CD4-positive, alpha-beta memory T cell (primary cell): ENCODE data around the gene REST. TPM values are rescaled to one million over a fixed set of nuclear protein-coding genes. Genes with fewer than 3 reads are reported as not detected.
A peak's percentile ranks its signal among the peaks of the same experiment; 100 is the strongest.
"Not testable (repeated sequence)": the region's sequence is repeated elsewhere in the genome, so short reads cannot be mapped to it uniquely, and the experiment has no call there.

Experiments used
- CTCF ChIA-PET: fragments of 350-600 bp; sonication (Branson Sonifier 250); formaldehyde crosslinking; loops from one replicate; lab custom pipeline; 2021; ENCODE audit warnings: inconsistent platforms; ENCODE audit not compliant: partially characterized antibody; lab: Charles Lee
- POLR2A ChIA-PET: fragments of 350-600 bp; sonication (Branson Sonifier 250); formaldehyde crosslinking; loops from one replicate; lab custom pipeline; 2021; ENCODE audit not compliant: partially characterized antibody; lab: Charles Lee
- DNase-seq, 5 donors: peaks; one replicate each; pipeline versions ENCODE4 v3.0.0 to v3.0.0-alpha.2; 2020 to 2022; ENCODE audit warnings: mixed read lengths in 1 of 5
- H3K27ac ChIP-seq: one replicate; pipeline ENCODE4 v1.7.0; 2013; ENCODE audit warnings: low read depth, low read length
- H3K27me3 ChIP-seq: 2 replicates; pipeline ENCODE4 v1.7.0; 2013; ENCODE audit warnings: mild to moderate bottlenecking, low read length, moderate library complexity; ENCODE audit not compliant: insufficient read depth
- H3K36me3 ChIP-seq: 2 replicates; pipeline ENCODE4 v1.7.0; 2013; ENCODE audit warnings: mild to moderate bottlenecking, low read length, moderate library complexity; ENCODE audit not compliant: insufficient read depth
- H3K4me1 ChIP-seq: 2 replicates; pipeline ENCODE4 v1.7.0; 2013; ENCODE audit warnings: mild to moderate bottlenecking, low read length, moderate library complexity; ENCODE audit not compliant: insufficient read depth
- H3K4me3 ChIP-seq, 2 donors: one replicate each; pipeline ENCODE4 v1.7.0; 2013; ENCODE audit warnings: low read length in 2 of 2, mild to moderate bottlenecking in 1 of 2
- H3K9me3 ChIP-seq, 2 donors: one replicate each; pipeline ENCODE4 v1.7.0; 2013; ENCODE audit warnings: low read length in 2 of 2, control low read depth in 1 of 2; ENCODE audit not compliant: control insufficient read depth in 1 of 2
- H3K27ac Mint-ChIP-seq, 7 donors: one replicate each; pipeline ENCODE4 v1.8.0; 2020 to 2021; ENCODE audit warnings: mixed read lengths in 7 of 7, mild to moderate bottlenecking in 6 of 7, inconsistent platforms in 3 of 7, moderate library complexity in 3 of 7
- H3K27me3 Mint-ChIP-seq, 2 donors: one replicate each; pipeline ENCODE4 v1.8.0; 2020 to 2021; ENCODE audit warnings: mixed read lengths in 2 of 2
- H3K36me3 Mint-ChIP-seq, 2 donors: one replicate each; pipeline ENCODE4 v1.8.0; 2020 to 2021; ENCODE audit warnings: mixed read lengths in 2 of 2, inconsistent platforms in 1 of 2, mild to moderate bottlenecking in 1 of 2
- H3K4me1 Mint-ChIP-seq, 4 donors: one replicate each; pipeline ENCODE4 v1.8.0; 2020 to 2021; ENCODE audit warnings: mixed read lengths in 4 of 4, mild to moderate bottlenecking in 1 of 4
- H3K4me3 Mint-ChIP-seq, 8 donors: one replicate each; pipeline ENCODE4 v1.8.0; 2020 to 2021; ENCODE audit warnings: mixed read lengths in 8 of 8, mild to moderate bottlenecking in 7 of 8, moderate library complexity in 6 of 8, inconsistent platforms in 3 of 8
- H3K9me3 Mint-ChIP-seq, 8 donors: one replicate each; pipeline ENCODE4 v1.8.0; 2020 to 2021; ENCODE audit warnings: mixed read lengths in 8 of 8, mild to moderate bottlenecking in 5 of 8, inconsistent platforms in 3 of 8, moderate library complexity in 1 of 8
- intact Hi-C: fragments of 100-400 bp; cut with micrococcal nuclease; formaldehyde crosslinking; loops from one replicate; pipeline ENCODE4 v1.15.1; 2023
- polyA plus RNA-seq, 2 donors: library from polyadenylated mRNA; unstranded; fragments of 300-500 nt; fragmentation: Illumina TruSeq; gene quantifications; one replicate each; pipeline ENCODE4 v1.2.3, GENCODE V29; 2021
- total RNA-seq, 2 experiments: library from RNA; stranded (reverse); gene quantifications; one replicate each; pipeline ENCODE4 v1.2.3, GENCODE V29; 2021

The REST gene
- total and polyA plus RNA-seq, 4 experiments from 2014 or later = 77.3 to 178 (median 125) TPM

DNA sequence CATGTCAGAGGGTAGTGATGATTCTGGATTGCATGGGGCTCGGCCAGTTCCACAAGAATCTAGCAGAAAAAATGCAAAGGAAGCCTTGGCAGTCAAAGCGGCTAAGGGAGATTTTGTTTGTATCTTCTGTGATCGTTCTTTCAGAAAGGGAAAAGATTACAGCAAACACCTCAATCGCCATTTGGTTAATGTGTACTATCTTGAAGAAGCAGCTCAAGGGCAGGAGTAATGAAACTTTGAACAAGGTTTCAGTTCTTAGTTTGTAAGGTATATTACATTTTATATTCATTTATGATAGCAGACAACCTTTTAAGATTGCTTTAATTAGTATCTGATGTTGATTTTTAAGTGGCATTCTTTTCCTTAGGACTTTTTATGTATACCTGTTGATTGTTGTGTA, 24.2 kb downstream of the REST start:
- no peak for DNase-seq
- intact Hi-C loops = no loop called here
- peaks cover 32% of the 10 kb centered on the region for H3K36me3 ChIP-seq
- H3K9me3 ChIP-seq = no peaks in the 10 kb centered on the region
- ChIA-PET POLR2A (no interaction called here), CTCF (no interaction called here)
- H3K27me3 ChIP-seq = no peaks in the 10 kb centered on the region
- Mint-ChIP-seq H3K4me1 (peaks cover 23 to 39% (median 31%) of the 10 kb centered on the region in 4 donors), H3K4me3 (no peak overlapping the region), H3K27ac (peak overlapping the region in 1 of 7 donors; percentile 35), H3K27me3 (no peaks in the 10 kb centered on the region), H3K36me3 (peaks cover 44 to 58% of the 10 kb centered on the region in 2 donors), H3K9me3 (no peaks in the 10 kb centered on the region)
- H3K4me1 ChIP-seq = no peaks in the 10 kb centered on the region
- H3K4me3 ChIP-seq = no peak overlapping the region
- H3K27ac ChIP-seq = no peak overlapping the region

DNA sequence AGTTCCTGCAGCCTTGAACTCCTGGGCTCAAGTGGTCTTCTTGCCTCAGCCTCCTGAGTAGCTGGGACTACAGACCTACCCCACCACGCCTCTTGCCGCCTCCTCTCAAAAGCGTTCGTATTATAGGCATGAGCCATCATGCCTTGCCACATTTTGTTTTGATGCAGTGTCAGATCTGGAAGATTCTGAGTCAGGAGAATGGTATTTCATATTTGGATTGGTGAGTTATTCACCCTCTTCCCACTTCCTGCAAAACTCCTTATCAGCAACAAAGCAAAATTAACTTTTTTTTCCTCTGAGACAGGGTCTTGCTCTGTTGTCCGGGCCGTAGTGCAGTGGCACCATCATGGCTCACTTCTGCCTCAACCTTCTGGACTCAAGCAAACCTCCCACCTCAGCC, 29.6 kb downstream of the REST start:
- Histone ChIP-seq H3K36me3 (peaks cover 3% of the 10 kb centered on the region), H3K4me1 (no peaks in the 10 kb centered on the region), H3K27me3 (no peaks in the 10 kb centered on the region), H3K27ac (no peak overlapping the region), H3K9me3 (no peaks in the 10 kb centered on the region), H3K4me3 (no peak overlapping the region)
- H3K9me3 Mint-ChIP-seq = no peaks in the 10 kb centered on the region
- no peak for DNase-seq
- peaks cover 6 to 17% (median 10%) of the 10 kb centered on the region in 4 donors for H3K4me1 Mint-ChIP-seq
- H3K27ac Mint-ChIP-seq = peak overlapping the region in 1 of 7 donors; percentile 56
- intact Hi-C loops = no loop called here
- peaks cover 23 to 42% of the 10 kb centered on the region in 2 donors for H3K36me3 Mint-ChIP-seq
- ChIA-PET CTCF (interaction anchor here (0.9 kb wide), 1 partner anchor 23 kb away, joined by 3 read pairs; no protein-coding TSS in a partner anchor), POLR2A (no interaction called here)
- H3K4me3 Mint-ChIP-seq = no peak overlapping the region
- H3K27me3 Mint-ChIP-seq = no peaks in the 10 kb centered on the region

DNA sequence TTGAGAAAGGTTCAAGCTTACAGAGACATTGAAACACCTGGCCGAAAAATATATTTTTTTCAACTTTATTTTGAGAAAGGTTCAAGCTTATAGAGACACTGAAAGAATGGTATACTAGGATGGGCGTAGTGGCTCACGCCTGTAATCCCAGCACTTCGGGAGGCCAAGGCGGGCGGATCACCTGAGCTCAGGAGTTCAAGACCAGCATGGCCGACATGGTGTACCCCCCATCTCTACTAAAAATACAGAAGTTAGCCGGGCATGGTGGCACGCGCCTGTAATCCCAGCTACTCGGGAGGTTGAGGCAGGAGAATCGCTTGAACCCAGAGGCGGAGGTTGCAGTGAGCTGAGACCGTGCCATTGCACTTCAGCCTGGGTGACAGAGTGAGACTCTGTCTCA, 32.1 kb downstream of the REST start:
- H3K9me3 Mint-ChIP-seq, DNase-seq, intact Hi-C loops, H3K27me3 ChIP-seq, H3K27ac ChIP-seq, H3K4me3 Mint-ChIP-seq, H3K4me3 ChIP-seq, H3K36me3 ChIP-seq, H3K27me3 Mint-ChIP-seq, H3K27ac Mint-ChIP-seq, H3K4me1 Mint-ChIP-seq, CTCF ChIA-PET, H3K4me1 ChIP-seq, POLR2A ChIA-PET, H3K9me3 ChIP-seq: not testable (repeated sequence)
- peaks cover 15 to 27% of the 10 kb centered on the region in 2 donors for H3K36me3 Mint-ChIP-seq

DNA sequence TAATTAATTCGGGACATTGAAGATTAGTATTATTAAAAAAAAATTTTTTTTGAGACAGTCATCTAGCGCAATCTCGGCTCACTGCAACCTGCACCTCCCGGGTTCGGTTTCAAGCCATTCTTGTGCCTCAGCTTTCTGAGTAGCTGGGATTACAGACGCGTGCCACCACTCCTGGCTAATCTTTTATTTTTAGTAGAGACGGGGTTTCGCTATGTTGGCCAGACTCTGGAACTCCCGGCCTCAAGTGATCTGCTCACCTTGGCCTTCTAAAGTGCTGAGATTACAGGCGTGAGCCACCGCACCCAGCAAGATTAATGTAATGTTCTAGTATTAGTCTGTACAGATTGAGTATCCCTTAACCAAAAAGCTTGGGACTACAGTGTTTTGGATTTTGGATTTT, 32.7 kb downstream of the REST start:
- no peak overlapping the region for H3K4me3 ChIP-seq
- no peak overlapping the region for H3K27ac ChIP-seq
- intact Hi-C loops = no loop called here
- Mint-ChIP-seq H3K27me3 (no peaks in the 10 kb centered on the region), H3K4me1 (peaks cover 0 to 6% (median 4%) of the 10 kb centered on the region in 4 donors), H3K36me3 (peaks cover 15 to 23% of the 10 kb centered on the region in 2 donors), H3K4me3 (no peak overlapping the region), H3K9me3 (no peaks in the 10 kb centered on the region), H3K27ac (no peak overlapping the region)
- no peaks in the 10 kb centered on the region for H3K27me3 ChIP-seq
- H3K36me3 ChIP-seq = peaks cover 3% of the 10 kb centered on the region
- ChIA-PET CTCF (no interaction called here), POLR2A (no interaction called here)
- H3K9me3 ChIP-seq = no peaks in the 10 kb centered on the region
- H3K4me1 ChIP-seq = no peaks in the 10 kb centered on the region
- DNase-seq = no peak

DNA sequence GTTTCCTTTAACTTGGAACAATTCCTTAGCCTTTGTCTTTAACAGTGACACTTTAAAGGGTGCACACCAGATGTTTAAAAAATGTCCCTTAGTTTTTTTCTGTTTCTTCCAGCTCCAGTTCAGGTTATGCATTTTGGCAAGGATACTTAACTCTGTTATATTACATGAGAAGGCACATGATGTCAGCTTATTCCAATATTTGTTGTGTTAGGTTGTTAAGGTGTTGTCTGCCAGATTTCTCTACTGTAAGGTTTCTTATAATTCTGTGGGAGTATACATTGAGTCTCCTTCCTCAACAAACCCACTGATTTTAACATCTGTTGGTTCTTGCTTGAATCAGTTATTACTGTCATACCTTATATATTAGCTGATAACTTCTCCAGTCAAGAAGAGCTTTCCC, 33.3 kb downstream of the REST start:
- no peak for DNase-seq
- Histone ChIP-seq H3K36me3 (peaks cover 3% of the 10 kb centered on the region), H3K27me3 (no peaks in the 10 kb centered on the region), H3K27ac (no peak overlapping the region), H3K4me3 (no peak overlapping the region), H3K9me3 (no peaks in the 10 kb centered on the region), H3K4me1 (no peaks in the 10 kb centered on the region)
- no peaks in the 10 kb centered on the region for H3K9me3 Mint-ChIP-seq
- H3K36me3 Mint-ChIP-seq = peaks cover 15 to 22% of the 10 kb centered on the region in 2 donors
- ChIA-PET POLR2A (no interaction called here), CTCF (interaction anchor here (0.7 kb wide), 1 partner anchor 104 kb away, joined by 3 read pairs; no protein-coding TSS in a partner anchor)
- H3K27ac Mint-ChIP-seq = no peak overlapping the region
- intact Hi-C loops = no loop called here
- no peak overlapping the region for H3K4me3 Mint-ChIP-seq
- no peaks in the 10 kb centered on the region for H3K27me3 Mint-ChIP-seq
- H3K4me1 Mint-ChIP-seq = peaks cover 0 to 6% (median 3%) of the 10 kb centered on the region in 4 donors

DNA sequence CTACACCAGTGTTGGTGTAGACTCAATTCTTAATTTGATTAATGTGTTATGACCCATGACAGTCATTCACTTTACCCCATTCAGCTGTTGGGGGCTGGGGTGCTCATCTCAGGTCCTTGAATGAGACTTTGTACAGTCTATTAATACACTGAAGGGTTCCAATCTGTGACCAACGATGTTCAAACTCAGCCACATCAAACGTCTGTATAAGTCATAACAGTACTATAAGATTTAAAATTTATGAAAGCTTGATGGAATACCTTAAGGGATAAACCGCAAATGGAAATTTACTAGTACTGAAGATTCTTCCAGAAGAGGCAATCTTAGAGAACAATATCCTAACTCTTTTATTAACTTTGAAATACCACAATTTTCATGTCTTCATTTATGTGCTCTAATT, 33.7 kb downstream of the REST start:
- no peak overlapping the region for H3K4me3 Mint-ChIP-seq
- H3K9me3 Mint-ChIP-seq = no peaks in the 10 kb centered on the region
- Histone ChIP-seq H3K4me1 (no peaks in the 10 kb centered on the region), H3K9me3 (no peaks in the 10 kb centered on the region), H3K4me3 (no peak overlapping the region), H3K36me3 (peaks cover 3% of the 10 kb centered on the region), H3K27me3 (no peaks in the 10 kb centered on the region), H3K27ac (no peak overlapping the region)
- H3K27ac Mint-ChIP-seq = no peak overlapping the region
- ChIA-PET CTCF (interaction anchor here (0.7 kb wide), 1 partner anchor 105 kb away, joined by 3 read pairs; no protein-coding TSS in a partner anchor), POLR2A (no interaction called here)
- no peak for DNase-seq
- H3K27me3 Mint-ChIP-seq = no peaks in the 10 kb centered on the region
- peaks cover 0 to 6% (median 3%) of the 10 kb centered on the region in 4 donors for H3K4me1 Mint-ChIP-seq
- H3K36me3 Mint-ChIP-seq = peaks cover 15 to 22% of the 10 kb centered on the region in 2 donors
- intact Hi-C loops = no loop called here

DNA sequence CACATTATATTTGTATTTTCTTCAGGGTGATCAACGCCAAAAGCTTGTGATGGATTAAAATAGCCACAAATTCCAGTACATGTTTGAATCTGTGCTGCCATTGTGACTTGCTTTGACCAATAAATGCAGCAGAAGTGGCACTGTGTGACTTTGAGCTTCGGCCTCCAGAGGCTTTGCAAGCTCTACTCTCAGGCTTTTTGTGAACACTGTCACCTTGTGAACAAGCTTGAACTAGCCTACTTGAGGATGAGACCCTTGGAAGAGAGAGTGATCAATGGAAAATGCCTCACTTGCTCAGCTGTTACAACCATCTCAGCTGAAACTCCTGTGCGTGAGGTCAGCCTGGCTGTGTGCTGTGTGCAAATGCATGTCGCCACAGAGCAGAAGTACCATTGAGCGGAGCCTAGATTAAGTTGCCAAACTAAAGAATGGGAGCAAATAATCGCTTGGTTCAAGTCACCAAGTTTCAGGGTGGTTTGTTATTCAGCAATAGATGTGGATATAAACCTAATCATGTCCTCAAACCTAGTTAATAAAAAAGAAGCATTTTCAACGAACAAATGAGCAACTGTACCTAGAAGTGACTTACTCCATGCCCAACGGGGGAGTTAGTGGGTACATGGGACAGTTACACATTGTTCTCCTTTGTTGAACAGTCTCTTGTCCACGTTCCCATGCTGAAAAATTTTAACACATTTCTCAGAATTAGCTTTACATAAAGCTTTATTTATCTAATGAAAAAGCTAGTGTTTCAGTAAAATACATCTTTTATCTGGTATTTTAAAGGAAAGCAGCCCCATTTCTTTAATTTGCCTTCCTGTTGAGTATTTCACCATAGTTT, 46.2 kb downstream of the REST start:
- no peaks in the 10 kb centered on the region for H3K27me3 ChIP-seq
- ChIA-PET POLR2A (interaction anchor here (1.2 kb wide), 1 partner anchor 24 kb away, joined by 4 read pairs; the partner anchor contains the start of gene NOA1), CTCF (interaction anchor here (0.7 to 1.0 kb wide), 3 partner anchors 12 to 514 kb away, joined by 3 read pairs; no protein-coding TSS in a partner anchor)
- H3K36me3 ChIP-seq = no peaks in the 10 kb centered on the region
- Mint-ChIP-seq H3K27ac (no peak overlapping the region), H3K9me3 (peaks cover 0 to 1% (median 0%) of the 10 kb centered on the region in 8 donors), H3K4me1 (no peaks in the 10 kb centered on the region), H3K27me3 (no peaks in the 10 kb centered on the region), H3K36me3 (no peaks in the 10 kb centered on the region), H3K4me3 (no peak overlapping the region)
- no peaks in the 10 kb centered on the region for H3K9me3 ChIP-seq
- no peak for DNase-seq
- intact Hi-C loops = no loop called here
- no peaks in the 10 kb centered on the region for H3K4me1 ChIP-seq
- no peak overlapping the region for H3K4me3 ChIP-seq
- H3K27ac ChIP-seq = no peak overlapping the region
